Measurements from ENCODE around the gene DDIT4L. TPM values are rescaled to one million over a fixed set of nuclear protein-coding genes. Genes with fewer than 3 reads are reported as not detected.
"Not testable (repeated sequence)": the region's sequence is repeated elsewhere in the genome, so short reads cannot be mapped to it uniquely, and the experiment has no call there.

Gene DDIT4L
- total RNA-seq, 1 donor from 2014 or later = 3.9 TPM

DNA sequence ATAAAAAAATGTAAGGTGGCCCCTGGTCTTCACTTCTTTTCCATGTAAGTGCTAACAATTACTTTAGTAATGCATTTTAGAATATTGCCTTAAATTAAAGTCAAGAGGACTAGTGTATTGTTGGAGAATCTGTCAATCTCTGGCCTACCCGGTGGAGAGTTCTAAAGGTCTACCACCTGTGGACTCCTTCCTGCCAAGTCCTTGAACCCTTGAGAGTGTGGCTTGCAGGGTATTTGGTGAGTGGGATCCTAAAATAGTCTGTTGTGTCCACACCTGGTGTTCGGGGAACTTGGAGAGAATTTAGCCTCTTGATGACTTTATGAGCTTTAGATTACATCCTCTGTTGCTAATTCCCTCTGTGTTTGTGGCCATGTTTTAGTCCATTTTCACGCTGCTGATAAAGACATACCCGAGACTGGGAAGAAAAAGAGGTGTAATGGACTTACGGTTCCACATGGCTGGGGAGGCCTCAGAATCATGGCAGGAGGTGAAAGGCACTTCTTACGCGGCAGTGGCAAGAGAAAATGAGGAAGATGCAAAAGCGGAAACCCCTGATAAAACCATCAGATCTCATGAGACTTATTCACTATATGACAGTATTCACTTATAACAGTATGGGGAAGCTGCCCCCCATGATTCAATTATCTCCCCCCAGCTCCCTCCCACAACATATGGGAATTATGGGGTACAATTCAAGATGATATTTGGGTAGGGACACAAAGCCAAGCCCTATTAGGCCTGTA lies 23.8 kb downstream of the DDIT4L start:
- DNase-seq (ENCODE audit: low read depth) = no peak

DNA sequence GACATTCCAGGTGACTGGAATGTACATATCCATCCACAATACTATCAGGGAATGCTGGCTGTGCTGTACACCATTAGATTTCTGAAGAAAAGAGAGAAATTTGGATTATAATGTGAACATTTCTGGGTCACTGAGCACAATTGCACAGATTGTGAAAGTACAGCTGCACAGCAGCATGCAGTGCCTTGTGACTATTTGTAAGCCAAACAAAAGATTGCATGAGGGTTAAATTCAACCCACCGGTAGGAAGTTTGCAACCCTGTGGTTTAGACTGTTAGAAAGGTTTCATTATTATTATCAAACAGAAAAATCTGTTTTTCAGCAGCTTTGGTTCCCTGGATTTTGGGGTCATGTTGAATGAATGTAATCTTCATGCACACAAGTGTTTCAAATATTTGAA lies 24.5 kb downstream of the DDIT4L start:
- peak; percentile 50 for DNase-seq (ENCODE audit: low read depth)

DNA sequence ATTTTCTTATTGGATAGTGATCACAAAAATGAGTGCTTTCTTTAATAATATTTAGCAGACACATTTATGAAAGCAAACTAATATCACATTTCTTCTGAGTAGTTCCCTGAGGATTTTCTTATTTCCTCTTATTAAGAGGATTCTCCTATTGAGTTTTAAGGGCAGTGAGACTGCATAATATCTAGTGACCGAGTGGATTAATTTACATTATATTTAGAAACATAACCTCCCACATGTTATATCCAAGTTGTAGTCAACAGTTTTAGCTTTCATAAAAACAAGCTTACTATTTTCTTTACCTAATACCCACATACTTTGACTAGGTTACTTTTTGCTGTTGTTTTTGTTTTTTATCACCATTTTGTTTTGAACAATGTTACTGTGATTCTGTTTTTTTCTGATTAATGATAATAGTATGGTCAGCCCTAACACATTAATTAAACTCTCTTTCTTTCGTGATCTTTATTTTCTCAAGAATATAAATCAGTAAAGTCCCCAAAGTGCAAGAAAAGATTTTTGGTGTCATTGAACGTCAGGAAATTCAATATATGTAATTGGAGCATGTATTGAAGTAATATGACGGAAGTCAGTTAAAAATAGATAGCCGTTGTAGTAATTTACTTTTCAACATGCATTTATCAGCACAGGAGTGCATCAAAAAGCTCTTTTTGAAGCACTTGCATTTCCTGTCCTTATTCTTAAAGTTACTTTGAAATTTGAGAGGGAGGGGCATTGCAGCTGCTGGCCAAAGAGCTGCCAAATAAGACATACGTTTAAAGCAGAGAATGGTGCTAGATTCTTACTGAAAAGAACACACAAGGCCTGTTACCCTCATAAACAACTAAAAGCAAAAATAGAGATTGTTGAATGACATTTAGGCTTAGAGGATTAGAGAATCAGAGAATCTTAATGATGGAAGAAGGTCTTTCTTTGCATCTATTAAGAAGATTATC lies 25.2 kb downstream of the DDIT4L start:
- no peak for DNase-seq (ENCODE audit: low read depth)

DNA sequence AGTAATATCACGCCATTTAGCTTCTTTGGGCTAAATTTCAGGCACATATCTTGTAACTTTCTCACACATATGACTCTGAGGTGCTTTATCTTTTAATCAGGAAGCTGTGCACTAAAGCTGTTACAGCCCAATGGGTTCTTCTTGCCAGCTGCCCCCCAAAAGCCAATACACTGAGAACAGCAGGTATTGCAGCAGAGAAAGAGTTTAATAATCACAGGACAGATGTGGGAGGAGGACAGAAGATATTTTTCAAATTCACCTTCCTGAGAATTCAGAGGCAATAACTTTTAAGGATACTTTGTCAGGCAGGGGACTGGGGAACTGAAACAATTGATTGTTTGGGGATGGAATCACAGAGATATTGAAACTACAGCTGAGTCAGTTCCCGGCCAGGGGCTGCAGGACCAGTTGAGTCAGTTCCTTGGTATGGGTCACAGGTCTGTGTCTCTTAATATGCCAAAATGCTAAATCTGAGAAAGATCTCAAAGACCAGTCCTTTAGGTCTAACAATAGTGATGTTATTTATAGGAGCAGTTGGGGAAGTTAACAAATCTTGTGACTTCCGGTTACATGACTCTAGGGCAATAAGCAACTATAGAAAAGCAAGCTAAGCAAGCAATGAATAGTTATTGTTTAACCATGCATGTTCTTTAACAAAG lies 28.1 kb downstream of the DDIT4L start:
- peak; percentile 73 for DNase-seq (ENCODE audit: low read depth)

DNA sequence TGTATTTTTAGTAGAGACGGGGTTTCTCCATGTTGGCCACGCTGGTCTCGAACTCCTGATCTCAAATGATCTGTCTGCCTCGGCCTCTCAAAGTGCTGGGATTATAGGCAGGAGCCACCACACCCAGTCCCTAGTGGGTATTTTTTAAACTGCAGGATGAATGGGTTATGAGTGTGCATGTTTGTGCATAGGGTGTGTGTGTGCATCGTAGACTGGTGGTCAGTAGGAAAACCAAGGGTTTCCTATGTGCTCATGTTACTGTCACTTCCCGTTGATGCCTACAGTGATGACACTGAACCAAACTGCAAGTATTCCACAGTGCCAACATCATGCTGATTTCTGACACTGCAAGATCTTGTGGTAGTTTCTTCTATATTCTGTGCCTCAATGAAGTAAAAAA lies 41.1 kb downstream of the DDIT4L start:
- no peak for DNase-seq (ENCODE audit: low read depth)

DNA sequence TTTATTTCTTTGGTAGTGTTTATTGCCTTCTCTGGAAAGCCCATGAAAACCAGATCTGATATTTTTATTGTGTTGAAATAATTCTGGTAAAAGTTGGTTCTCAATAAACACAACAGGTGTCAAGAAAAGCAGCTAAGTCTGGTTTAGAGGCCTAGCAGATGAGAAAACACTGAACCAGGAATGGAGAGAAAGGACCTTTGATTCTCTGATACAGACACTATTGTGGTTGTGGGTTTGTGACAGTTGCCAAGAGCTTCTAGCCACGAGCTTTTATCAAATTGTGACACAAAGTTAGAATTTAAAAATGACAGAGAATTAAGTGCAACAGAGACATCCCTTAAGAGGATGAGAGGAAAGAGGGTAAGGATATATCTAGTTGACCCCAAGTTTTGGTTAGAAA lies 42.6 kb downstream of the DDIT4L start:
- no peak for DNase-seq (ENCODE audit: low read depth)

DNA sequence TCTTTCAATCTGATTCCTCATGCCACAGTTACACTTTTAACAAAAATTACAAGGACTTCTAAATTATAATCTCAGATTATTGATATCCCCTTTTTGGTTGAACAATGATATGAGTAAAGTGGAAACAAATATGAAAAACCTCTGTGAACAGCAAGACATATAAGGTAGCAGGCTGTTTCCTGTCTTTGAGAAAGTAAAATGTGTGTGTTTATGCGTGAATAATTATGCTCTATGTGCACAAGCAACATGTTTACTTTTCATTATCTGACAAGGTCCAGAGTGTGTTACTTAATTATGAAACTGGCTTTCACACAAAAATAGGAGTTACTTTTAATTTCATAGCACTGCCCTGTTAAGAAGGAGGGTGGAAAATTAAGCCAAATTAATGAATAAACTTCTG lies 43.1 kb downstream of the DDIT4L start:
- DNase-seq (ENCODE audit: low read depth) = no peak

DNA sequence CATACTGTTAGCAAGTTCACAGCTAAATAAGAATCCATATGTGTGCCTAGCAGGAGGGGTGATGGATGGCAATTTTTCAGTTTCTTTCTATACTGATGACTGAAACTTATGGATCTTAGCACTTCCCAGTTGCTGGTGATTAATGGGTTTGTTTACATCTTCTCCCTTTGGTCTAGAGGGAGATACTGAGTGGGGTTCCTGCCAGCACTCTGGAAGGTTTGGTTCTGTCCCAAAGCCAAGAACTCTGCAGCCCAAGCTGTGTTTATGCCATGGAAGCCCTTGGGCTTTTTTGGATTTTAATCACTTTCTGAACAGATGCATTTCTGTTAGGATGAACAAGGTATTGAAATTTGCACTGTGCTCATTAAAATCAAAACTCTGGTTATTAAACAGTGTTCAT lies 43.5 kb downstream of the DDIT4L start:
- no peak for DNase-seq (ENCODE audit: low read depth)

DNA sequence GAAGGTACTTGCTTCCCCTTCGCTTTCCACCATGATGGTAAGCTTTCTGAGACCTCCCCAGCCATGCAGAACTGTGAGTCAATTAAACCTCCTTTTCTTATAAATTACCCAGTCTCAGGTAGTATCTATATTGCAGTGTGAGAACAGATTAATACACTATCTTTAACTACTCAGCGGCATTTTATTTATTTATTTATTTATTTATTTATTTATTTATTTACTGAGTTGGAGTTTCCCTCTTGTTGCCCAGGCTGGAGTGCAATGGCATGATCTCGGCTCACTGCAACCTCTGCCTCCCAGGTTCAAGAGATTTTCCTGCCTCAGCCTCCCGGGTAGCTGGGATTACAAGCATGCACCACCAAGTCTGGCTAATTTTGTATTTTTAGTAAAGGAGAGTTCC lies 52.9 kb downstream of the DDIT4L start:
- not testable (repeated sequence) for DNase-seq (ENCODE audit: low read depth)

Other genes starting within 250 kb of the DDIT4L start
- 44.5 and 51.8 TPM in 2 replicates for gene DNAJB14, start 243.8 kb downstream of the DDIT4L start, total RNA-seq
- 74.3 and 253 TPM in 2 replicates for gene H2AZ1, start 240.2 kb downstream of the DDIT4L start, total RNA-seq